NB4 (cell line): ENCODE measurements around the gene LDLRAD4.

Source experiments
- CTCF ChIP-seq: IDR thresholded peaks from one replicate; pipeline ENCODE4 v1.5.1; 2012; ENCODE audit warnings: low read depth, low read length
- MYC ChIP-seq: IDR thresholded peaks from 2 replicates; pipeline ENCODE4 v1.6.1; 2011; ENCODE audit warnings: low read depth, low read length
- POLR2A ChIP-seq: IDR thresholded peaks from 2 replicates; pipeline ENCODE4 v1.6.1; 2011; ENCODE audit warnings: mild to moderate bottlenecking; ENCODE audit not compliant: insufficient read length; ENCODE audit errors: extremely low read depth
- TF ChIP-seq, protein P1 (sequence below): IDR thresholded peaks from 2 replicates; pipeline ENCODE4 v1.6.1; 2011; ENCODE audit warnings: low read depth, low read length

DNA sequence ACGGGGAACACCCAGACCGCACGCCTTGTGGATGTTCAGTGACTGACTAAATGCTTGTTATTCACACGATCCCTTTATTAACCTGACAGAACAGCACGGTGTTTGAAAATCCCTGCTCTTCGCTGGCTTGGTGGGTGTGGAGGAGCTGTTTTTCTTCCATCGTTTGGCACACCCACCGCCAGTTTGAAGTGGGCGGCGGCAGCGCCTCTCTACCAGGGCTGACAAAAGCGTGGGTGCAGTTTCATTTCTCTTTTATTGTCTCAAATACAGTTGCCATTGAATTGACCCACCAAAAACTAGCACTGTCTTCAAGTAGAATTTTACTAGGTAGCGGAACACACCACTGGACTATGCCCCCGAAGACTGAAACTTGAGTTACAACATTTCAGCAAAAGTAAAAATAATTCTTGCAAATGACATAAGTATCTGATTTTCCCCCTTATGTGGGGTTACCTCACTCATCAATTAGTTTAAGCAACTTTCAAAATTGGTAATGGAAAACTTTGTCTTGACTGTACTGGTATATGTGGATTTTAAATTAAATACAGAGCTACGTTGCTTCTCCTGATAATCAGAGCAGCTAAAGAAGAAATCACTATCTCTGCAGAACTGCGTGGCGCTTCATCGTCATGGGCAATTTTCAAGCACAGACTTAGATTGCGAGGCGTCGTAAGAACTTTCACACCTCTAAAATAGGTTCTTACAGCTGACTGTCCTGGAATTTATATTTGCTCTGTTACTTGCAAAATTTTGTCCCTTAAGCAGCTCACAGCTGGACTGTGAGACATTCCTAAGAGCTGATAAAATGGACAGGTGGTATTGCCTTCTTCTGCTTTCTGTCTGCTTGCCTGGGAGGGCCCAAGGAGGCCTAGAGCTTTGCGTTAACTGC is 60.9 kb downstream of the LDLRAD4 start:
- TF ChIP-seq POLR2A (no peak), CTCF (no peak), MYC (no peak)
- TF ChIP-seq, protein P1, sequence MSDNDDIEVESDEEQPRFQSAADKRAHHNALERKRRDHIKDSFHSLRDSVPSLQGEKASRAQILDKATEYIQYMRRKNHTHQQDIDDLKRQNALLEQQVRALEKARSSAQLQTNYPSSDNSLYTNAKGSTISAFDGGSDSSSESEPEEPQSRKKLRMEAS = no peak
